Prostate gland (tissue), 2 donors: ENCODE measurements around the gene SERPINE2. TPM values are rescaled to one million over a fixed set of nuclear protein-coding genes. Genes with fewer than 3 reads are reported as not detected.

ENCODE experiments used
- DNase-seq: peaks from one replicate; pipeline ENCODE4 v3.0.0-alpha.2; 2019; ENCODE audit warnings: low spot score
- H3K27ac ChIP-seq, 2 donors: fragments of 200-600 bp; sonication (generic); 2 replicates each; pipeline ENCODE4 v1.5.1; 2017 to 2019
- H3K27me3 ChIP-seq: fragments of 200-600 bp; sonication (generic); replicated peaks from 2 replicates; pipeline ENCODE4 v1.5.1; 2019; ENCODE audit not compliant: insufficient read depth
- H3K36me3 ChIP-seq, 2 donors: fragments of 200-600 bp; sonication (generic); 1 replicate in 1 of 2; 2 replicates in 1 of 2; pipeline versions ENCODE4 v1.5.1 to v1.8.1; 2017 to 2019
- H3K4me1 ChIP-seq: fragments of 200-600 bp; sonication (generic); replicated peaks from 2 replicates; pipeline ENCODE4 v1.5.1; 2019
- H3K4me3 ChIP-seq, 2 donors: fragments of 200-600 bp; sonication (generic); 2 replicates each; pipeline ENCODE4 v1.5.1; 2017 to 2019
- H3K9me3 ChIP-seq: fragments of 200-600 bp; sonication (generic); 2 replicates; pipeline ENCODE4 v1.5.1; 2017
- POLR2A ChIP-seq: fragments of 450-650 bp; IDR thresholded peaks from one replicate; pipeline ENCODE4 v1.6.1; 2016; ENCODE audit warnings: antibody characterized with exemption, mild to moderate bottlenecking
- POLR2AphosphoS5 ChIP-seq: sonication (generic); formaldehyde crosslinking; IDR thresholded peaks from one replicate; pipeline ENCODE4 v1.6.1; 2017; ENCODE audit warnings: antibody characterized with exemption
- WGBS: methylation state at CpG from one replicate; pipeline ENCODE4 v1.1.5; 2018; 5-methylcytosine and 5-hydroxymethylcytosine counted together
- intact Hi-C: fragments of 100-400 bp; cut with DNase I; formaldehyde crosslinking; loops from one replicate; pipeline ENCODE4 v1.14.2; 2022
- total RNA-seq, 2 donors: library from RNA; depleted of rRNA; stranded (reverse); fragments of >200 nt; gene quantifications; one replicate each; pipeline ENCODE4 v1.1.0, GENCODE V29; 2016
- TF ChIP-seq, protein P1 (sequence below), 4 experiments: fragments of 200-600 bp in 2 of 4; fragments of 450-650 bp in 2 of 4; sonication (generic) in 2 of 4; IDR thresholded peaks; 1 replicate in 3 of 4; 2 replicates in 1 of 4; pipeline ENCODE4 v1.5.1; 2016 to 2019; ENCODE audit warnings: antibody characterized with exemption in 4 of 4, mild to moderate bottlenecking in 2 of 4, moderate library complexity in 2 of 4

Gene SERPINE2
- 100 to 1,000 TPM in 1 of 2 donors, 1 to 10 TPM in 1; 2.4 to 158 TPM for total RNA-seq

DNA sequence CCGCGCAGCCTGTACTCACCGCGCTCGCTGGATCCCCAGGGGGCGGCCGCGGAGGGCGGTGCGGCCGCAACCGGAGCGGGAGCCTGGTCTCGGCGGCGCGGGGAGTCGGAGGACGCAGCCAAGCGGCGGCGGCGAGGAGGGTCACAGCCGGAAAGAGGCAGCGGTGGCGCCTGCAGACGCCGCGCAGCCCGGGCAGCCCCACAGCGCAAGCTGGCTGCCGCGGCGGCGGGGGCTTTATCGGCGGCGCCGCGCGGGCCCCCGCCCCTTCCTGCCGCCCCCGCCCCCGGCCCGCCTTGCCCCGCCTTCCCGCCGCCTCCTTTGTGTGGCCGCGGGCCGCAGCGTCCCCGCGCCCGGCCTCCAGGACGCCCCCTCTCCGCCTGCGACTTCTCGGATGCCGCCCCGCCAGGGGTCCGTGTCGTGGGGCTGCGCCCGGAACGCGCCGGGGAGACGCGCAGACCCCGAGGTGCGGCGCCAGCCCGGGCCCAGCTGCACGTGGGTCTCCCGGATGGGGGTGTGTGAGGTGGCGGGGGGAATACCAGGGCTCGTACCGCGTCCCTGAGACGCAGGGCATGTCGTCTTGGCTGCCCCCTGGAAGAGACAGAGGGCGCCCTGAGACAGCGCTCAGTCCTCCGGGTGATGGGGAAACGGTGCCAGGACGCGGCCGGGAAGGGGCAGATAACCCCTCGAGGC is at the start of gene SERPINE2:
Gene SERPINE2 (minus strand): TSS at position 207 of the 690 bp plus-strand sequence. CDS start 37,386 bp downstream, outside the sequence.
- peak; percentile 31 for DNase-seq
- WGBS: 2% methylated on average over 31 of the region's 91 CpGs
- Histone ChIP-seq H3K4me3 (peak within 1 kb of the TSS; percentile 45 to 54), H3K9me3 (no peaks in the 10 kb centered on the region), H3K4me1 (peaks cover 2% of the 10 kb centered on the region), H3K27ac (peak within 1 kb of the TSS in 1 of 2 donors; percentile 23), H3K36me3 (no peaks in the 10 kb centered on the region), H3K27me3 (no peaks in the 10 kb centered on the region)
- no peak for TF ChIP-seq POLR2A
- TF ChIP-seq, protein P1, sequence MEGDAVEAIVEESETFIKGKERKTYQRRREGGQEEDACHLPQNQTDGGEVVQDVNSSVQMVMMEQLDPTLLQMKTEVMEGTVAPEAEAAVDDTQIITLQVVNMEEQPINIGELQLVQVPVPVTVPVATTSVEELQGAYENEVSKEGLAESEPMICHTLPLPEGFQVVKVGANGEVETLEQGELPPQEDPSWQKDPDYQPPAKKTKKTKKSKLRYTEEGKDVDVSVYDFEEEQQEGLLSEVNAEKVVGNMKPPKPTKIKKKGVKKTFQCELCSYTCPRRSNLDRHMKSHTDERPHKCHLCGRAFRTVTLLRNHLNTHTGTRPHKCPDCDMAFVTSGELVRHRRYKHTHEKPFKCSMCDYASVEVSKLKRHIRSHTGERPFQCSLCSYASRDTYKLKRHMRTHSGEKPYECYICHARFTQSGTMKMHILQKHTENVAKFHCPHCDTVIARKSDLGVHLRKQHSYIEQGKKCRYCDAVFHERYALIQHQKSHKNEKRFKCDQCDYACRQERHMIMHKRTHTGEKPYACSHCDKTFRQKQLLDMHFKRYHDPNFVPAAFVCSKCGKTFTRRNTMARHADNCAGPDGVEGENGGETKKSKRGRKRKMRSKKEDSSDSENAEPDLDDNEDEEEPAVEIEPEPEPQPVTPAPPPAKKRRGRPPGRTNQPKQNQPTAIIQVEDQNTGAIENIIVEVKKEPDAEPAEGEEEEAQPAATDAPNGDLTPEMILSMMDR (IDR thresholded peaks at IDR 0.05): peak in 3 of 4 experiments; percentile 29 to 38 (median 36)
- intact Hi-C loops: no loop called here

DNA sequence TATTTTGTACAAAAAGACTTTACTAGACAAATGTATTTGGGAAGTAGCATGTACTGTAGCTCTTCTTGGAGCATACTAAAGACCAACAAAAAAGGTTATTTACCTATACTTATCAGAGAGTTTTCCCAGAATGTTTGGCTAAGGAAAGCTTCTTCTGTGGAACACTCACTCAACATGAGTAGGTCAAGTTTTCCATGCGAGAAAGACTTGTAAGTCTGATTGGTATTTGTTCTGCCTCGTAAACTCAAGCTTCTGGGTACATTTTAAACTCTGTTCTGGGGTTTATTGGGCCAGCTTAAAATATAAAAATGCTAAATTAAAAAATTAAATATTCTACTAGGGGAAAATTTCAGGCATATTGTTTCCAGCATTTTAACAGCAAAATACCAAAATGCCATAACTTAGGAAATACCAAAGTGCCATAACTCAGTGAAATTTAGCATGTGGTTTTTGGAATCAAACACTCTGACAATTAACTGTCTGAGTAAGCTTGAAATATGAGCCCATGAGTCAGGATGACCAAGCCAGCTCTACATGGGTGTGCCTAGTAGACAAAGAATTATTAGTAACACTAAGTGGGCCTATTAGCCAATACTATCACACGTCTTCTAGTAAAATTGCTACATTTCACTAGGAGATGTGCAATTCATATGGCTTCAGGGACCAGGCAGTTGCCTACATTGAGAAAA is 47.3 kb upstream of the SERPINE2 start:
- TF ChIP-seq POLR2A (no peak), POLR2AphosphoS5 (peak; percentile 50)
- TF ChIP-seq, protein P1 (IDR thresholded peaks at IDR 0.05): no peak
- intact Hi-C loops: no loop called here
- no peaks in the 10 kb centered on the region for H3K9me3 ChIP-seq
- DNase-seq: no peak
- H3K27ac ChIP-seq: no peak overlapping the region
- no peak overlapping the region for H3K4me3 ChIP-seq
- H3K4me1 ChIP-seq: peaks cover 2% of the 10 kb centered on the region
- whole genome bisulfite sequencing: 20% methylated on average over 3 of the region's 3 CpGs
- H3K36me3 ChIP-seq: no peaks in the 10 kb centered on the region
- no peaks in the 10 kb centered on the region for H3K27me3 ChIP-seq

DNA sequence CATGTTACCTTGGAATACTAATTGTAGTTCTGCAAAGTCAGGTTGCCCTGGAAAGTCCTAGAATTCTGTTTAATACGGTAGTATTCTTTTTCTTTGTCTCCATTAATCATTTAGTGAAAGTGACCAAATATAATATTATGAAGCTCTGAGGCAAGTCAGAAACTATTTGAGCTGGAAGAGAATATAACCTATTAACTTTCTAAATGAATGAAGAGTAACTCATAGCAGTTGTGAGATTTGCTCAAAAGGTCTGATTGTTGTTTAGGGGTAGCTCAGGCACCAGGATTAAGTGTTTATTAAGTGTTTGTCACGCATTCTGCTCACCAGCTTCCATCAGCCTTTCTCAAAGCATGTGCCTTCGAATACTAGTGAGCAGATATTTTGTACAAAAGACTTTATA is 46.7 kb upstream of the SERPINE2 start:
- Histone ChIP-seq H3K27me3 (no peaks in the 10 kb centered on the region), H3K4me1 (peaks cover 2% of the 10 kb centered on the region), H3K9me3 (no peaks in the 10 kb centered on the region), H3K36me3 (no peaks in the 10 kb centered on the region), H3K4me3 (no peak overlapping the region), H3K27ac (no peak overlapping the region)
- intact Hi-C loops: no loop called here
- TF ChIP-seq POLR2AphosphoS5 (no peak), POLR2A (no peak)
- TF ChIP-seq, protein P1 (IDR thresholded peaks at IDR 0.05): no peak
- 82% methylated on average over 3 of the region's 3 CpGs for WGBS
- DNase-seq: no peak

- TF ChIP-seq POLR2AphosphoS5: no peak
- TF ChIP-seq POLR2A: no peak
- TF ChIP-seq, protein P1 (IDR thresholded peaks at IDR 0.05): no peak
- H3K27ac ChIP-seq: no peak overlapping the region
Measured at GRCh38 chr2:224085246-224085645, 46.2 kb upstream of the SERPINE2 start.

More at GRCh38 chr2:224085246-224085645, 46.2 kb upstream of the SERPINE2 start:
- 69% methylated on average over 2 of the region's 2 CpGs for WGBS
- Histone ChIP-seq H3K27me3 (no peaks in the 10 kb centered on the region), H3K4me3 (no peak overlapping the region), H3K9me3 (no peaks in the 10 kb centered on the region), H3K36me3 (no peaks in the 10 kb centered on the region), H3K4me1 (peaks cover 2% of the 10 kb centered on the region)
- intact Hi-C loops: no loop called here
- no peak for DNase-seq
